MM.1S (cell line): Measurements from ENCODE around the gene DHPS.

Source experiments
- EZH2 ChIP-seq: fragments of 300-600 bp; sonication (generic); optimal IDR thresholded peaks from 2 replicates; pipeline ENCODE3; 2017; ENCODE audit warnings: low read depth, mild to moderate bottlenecking, antibody characterized with exemption, low read length, mixed read lengths
- TF ChIP-seq, protein P1 (sequence below): fragments of 300-600 bp; sonication (generic); IDR thresholded peaks from 2 replicates; pipeline ENCODE4 v1.5.1; 2016; ENCODE audit warnings: antibody characterized with exemption, low read length, mixed read lengths

DNA sequence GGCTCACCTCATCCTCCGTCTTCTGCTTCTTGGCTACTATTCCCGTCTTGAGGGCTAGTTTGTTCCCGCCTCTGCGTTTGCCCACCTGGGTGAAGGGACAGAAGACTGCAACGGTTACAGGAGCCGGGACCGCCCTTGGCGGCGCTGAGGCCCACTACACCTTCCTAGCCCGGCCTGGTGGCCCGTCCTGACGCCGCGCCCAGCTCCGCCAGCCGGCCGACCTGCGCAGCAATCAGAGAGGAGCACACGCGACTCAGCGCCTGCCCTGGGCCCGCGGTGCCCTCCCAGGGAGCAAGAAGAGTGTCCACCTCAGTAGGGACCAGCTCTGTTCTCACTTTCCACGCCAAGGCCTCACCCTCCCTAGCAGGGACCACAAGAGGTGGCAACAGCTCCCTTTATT lies 49.7 kb upstream of the DHPS start:
- no peak for TF ChIP-seq EZH2
- TF ChIP-seq, protein P1, sequence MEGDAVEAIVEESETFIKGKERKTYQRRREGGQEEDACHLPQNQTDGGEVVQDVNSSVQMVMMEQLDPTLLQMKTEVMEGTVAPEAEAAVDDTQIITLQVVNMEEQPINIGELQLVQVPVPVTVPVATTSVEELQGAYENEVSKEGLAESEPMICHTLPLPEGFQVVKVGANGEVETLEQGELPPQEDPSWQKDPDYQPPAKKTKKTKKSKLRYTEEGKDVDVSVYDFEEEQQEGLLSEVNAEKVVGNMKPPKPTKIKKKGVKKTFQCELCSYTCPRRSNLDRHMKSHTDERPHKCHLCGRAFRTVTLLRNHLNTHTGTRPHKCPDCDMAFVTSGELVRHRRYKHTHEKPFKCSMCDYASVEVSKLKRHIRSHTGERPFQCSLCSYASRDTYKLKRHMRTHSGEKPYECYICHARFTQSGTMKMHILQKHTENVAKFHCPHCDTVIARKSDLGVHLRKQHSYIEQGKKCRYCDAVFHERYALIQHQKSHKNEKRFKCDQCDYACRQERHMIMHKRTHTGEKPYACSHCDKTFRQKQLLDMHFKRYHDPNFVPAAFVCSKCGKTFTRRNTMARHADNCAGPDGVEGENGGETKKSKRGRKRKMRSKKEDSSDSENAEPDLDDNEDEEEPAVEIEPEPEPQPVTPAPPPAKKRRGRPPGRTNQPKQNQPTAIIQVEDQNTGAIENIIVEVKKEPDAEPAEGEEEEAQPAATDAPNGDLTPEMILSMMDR: no peak
